SK-N-DZ (cell line): ENCODE measurements around the gene SPC24.
"Not testable (repeated sequence)": the region's sequence is repeated elsewhere in the genome, so short reads cannot be mapped to it uniquely, and the experiment has no call there.

Source experiments
- DNase-seq: peaks from one replicate; pipeline ENCODE4 v3.0.0-alpha.2; 2015; ENCODE audit warnings: low spot score

The SPC24 gene

GRCh38 chr19:11097367-11097766 lies 58.2 kb downstream of the SPC24 start:
- DNase-seq = not testable (repeated sequence)

DNA sequence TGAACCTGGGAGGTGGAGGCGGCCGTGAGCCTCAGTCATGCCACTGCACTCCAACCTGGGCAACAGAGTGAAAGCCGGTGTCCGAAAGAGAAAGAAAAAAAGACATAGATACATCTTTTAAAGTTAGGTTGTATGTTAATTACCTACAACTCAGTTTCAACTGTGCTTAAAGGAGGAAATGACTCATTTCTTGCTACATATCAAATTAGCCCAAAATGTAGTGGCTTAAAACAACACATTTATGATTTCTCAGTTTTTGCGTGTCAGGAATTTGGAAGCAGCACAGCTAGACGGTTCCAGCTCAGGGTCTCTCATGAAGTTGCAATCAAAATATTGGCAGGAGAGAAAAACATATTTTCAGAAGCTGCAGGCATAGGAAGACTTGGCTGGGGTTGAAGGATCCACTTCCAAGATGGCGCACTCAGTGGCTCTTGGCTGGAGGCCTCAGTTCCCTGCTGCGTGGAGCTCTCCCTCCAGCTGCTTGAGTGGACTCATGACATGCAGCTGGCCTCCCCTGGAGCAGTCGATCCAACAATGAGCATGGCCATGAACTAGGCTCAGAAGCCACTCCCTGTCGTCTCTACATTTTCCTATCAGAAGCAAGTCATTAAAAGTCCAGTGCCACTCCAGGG lies 59.3 kb downstream of the SPC24 start:
- no peak for DNase-seq
